Endothelial cell of umbilical vein (primary cell): ENCODE data around the gene BORCS6. TPM values are rescaled to one million over a fixed set of nuclear protein-coding genes. Genes with fewer than 3 reads are reported as not detected.

Experiments used
- BruUV-seq: library from RNA; stranded (reverse); fragments of 400-500 nt; replicated peaks from 2 replicates; lab custom pipeline; 2021; lab: Mats Ljungman, UMichigan
- CTCF ChIA-PET: fragments of 300-600, 350-600 bp; sonication (Branson Sonifier 250); formaldehyde crosslinking; loops from one replicate; lab custom pipeline; 2021; ENCODE audit warnings: antibody characterized with exemption, inconsistent platforms; lab: Charles Lee
- POLR2A ChIA-PET: fragments of 300-600, 350-600 bp; sonication (Branson Sonifier 250); formaldehyde crosslinking; loops from one replicate; lab custom pipeline; 2021; ENCODE audit warnings: antibody characterized with exemption, inconsistent platforms; lab: Charles Lee
- DNase-seq: peaks from one replicate; pipeline ENCODE4 v3.0.0-alpha.2; 2011; ENCODE audit warnings: low read depth, low spot score
- FAIRE-seq: peaks from 2 replicates; lab custom pipeline; 2011; peaks lifted over from hg19 to GRCh38; lab: Jason Lieb, UNC
- H2AFZ ChIP-seq: 2 replicates; pipeline ENCODE4 v1.6.0; 2012; ENCODE audit warnings: low read depth, low read length, control low read depth, inconsistent platforms
- H3K27ac ChIP-seq: 2 replicates; pipeline ENCODE4 v1.5.1; 2011; ENCODE audit warnings: low read depth, mild to moderate bottlenecking, control low read depth, low read length, moderate library complexity; ENCODE audit not compliant: insufficient read depth
- H3K27me3 ChIP-seq, 2 experiments: 2 replicates each; pipeline versions ENCODE4 v1.6.0 to v1.6.1; 2011; ENCODE audit warnings: low read length in 2 of 2, mixed read lengths in 1 of 2; ENCODE audit not compliant: control insufficient read depth in 2 of 2, insufficient read depth in 2 of 2
- H3K36me3 ChIP-seq, 2 experiments: 2 replicates in 1 of 2; 3 replicates in 1 of 2; pipeline ENCODE4 v1.5.1; 2011; ENCODE audit warnings: low read length in 2 of 2, mild to moderate bottlenecking in 1 of 2, moderate library complexity in 1 of 2; ENCODE audit not compliant: control insufficient read depth in 2 of 2, insufficient read depth in 2 of 2; ENCODE audit errors: extremely low read depth in 1 of 2
- H3K4me1 ChIP-seq: 3 replicates; pipeline ENCODE4 v1.5.1; 2011; ENCODE audit warnings: mild to moderate bottlenecking, low read length; ENCODE audit not compliant: control insufficient read depth, insufficient read depth; ENCODE audit errors: extremely low read depth
- H3K4me2 ChIP-seq: 2 replicates; pipeline ENCODE4 v1.6.1; 2011; ENCODE audit warnings: low read length, control low read depth, mixed read lengths; ENCODE audit not compliant: insufficient read depth
- H3K4me3 ChIP-seq, 3 experiments: fragments of 200-600 bp in 1 of 3; sonication (generic), shearing (Covaris generic) in 1 of 3; replicated peaks in 1 of 3; 2 replicates each; pipeline ENCODE4 v1.5.1; 2011 to 2016; ENCODE audit warnings: control low read depth in 3 of 3, low read length in 3 of 3, mild to moderate bottlenecking in 2 of 3, inconsistent platforms in 1 of 3, low read depth in 1 of 3, moderate library complexity in 1 of 3; ENCODE audit not compliant: insufficient read depth in 1 of 3
- H3K79me2 ChIP-seq: 2 replicates; pipeline ENCODE4 v1.6.0; 2012; ENCODE audit warnings: low read length, inconsistent platforms; ENCODE audit not compliant: control insufficient read depth, insufficient read depth
- H3K9ac ChIP-seq: replicated peaks from 2 replicates; pipeline ENCODE3; 2011; ENCODE audit warnings: low read length, control low read depth; ENCODE audit not compliant: insufficient read depth; ENCODE audit errors: extremely low read depth
- H3K9me1 ChIP-seq: replicated peaks from 3 replicates; pipeline ENCODE4 v1.6.0; 2011; ENCODE audit warnings: mild to moderate bottlenecking, low read length; ENCODE audit not compliant: control insufficient read depth, insufficient read depth; ENCODE audit errors: extremely low read depth
- H3K9me3 ChIP-seq: replicated peaks from 2 replicates; pipeline ENCODE4 v1.5.1; 2012; ENCODE audit warnings: low read length, inconsistent platforms; ENCODE audit not compliant: control insufficient read depth, insufficient read depth
- H4K20me1 ChIP-seq: replicated peaks from 2 replicates; pipeline ENCODE3; 2011; ENCODE audit warnings: mild to moderate bottlenecking, low read length; ENCODE audit not compliant: control insufficient read depth, insufficient read depth; ENCODE audit errors: extremely low read depth
- CTCF ChIP-seq, 2 donors: IDR thresholded peaks; 1 replicate in 1 of 2; 2 replicates in 1 of 2; pipeline ENCODE4 v1.5.1; 2011; ENCODE audit warnings: low read length in 2 of 2, mild to moderate bottlenecking in 2 of 2, moderate library complexity in 2 of 2, control low read depth in 1 of 2, inconsistent platforms in 1 of 2, low read depth in 1 of 2; ENCODE audit not compliant: insufficient read depth in 1 of 2; ENCODE audit errors: extremely low read depth in 1 of 2
- EZH2 ChIP-seq: IDR thresholded peaks from 2 replicates; pipeline ENCODE4 v1.6.1; 2012; ENCODE audit warnings: borderline replicate concordance, low read depth, mild to moderate bottlenecking, moderate library complexity, low read length, inconsistent platforms; ENCODE audit not compliant: severe bottlenecking
- FOS ChIP-seq: IDR thresholded peaks from 2 replicates; pipeline ENCODE4 v1.6.1; 2011; ENCODE audit warnings: mild to moderate bottlenecking, low read length, moderate library complexity, borderline replicate concordance; ENCODE audit not compliant: insufficient read depth
- GATA2 ChIP-seq: IDR thresholded peaks from 2 replicates; pipeline ENCODE4 v1.7.0; 2011; ENCODE audit warnings: low read depth, mild to moderate bottlenecking, moderate library complexity, mixed read lengths, low read length; ENCODE audit not compliant: insufficient read length, insufficient read depth
- JUN ChIP-seq: IDR thresholded peaks from 2 replicates; pipeline ENCODE4 v1.6.1; 2011; ENCODE audit warnings: borderline replicate concordance, low read depth; ENCODE audit not compliant: insufficient read length, insufficient read depth
- MYC ChIP-seq: IDR thresholded peaks from one replicate; pipeline ENCODE4 v1.6.1; 2011; ENCODE audit warnings: mild to moderate bottlenecking, low read depth, low read length
- POLR2A ChIP-seq: IDR thresholded peaks from 2 replicates; pipeline ENCODE4 v1.6.1; 2012; ENCODE audit warnings: low read depth, mild to moderate bottlenecking, control low read depth, low read length
- POLR2AphosphoS5 ChIP-seq: IDR thresholded peaks from 2 replicates; pipeline ENCODE4 v1.6.1; 2012; ENCODE audit warnings: low read depth, mild to moderate bottlenecking, control low read depth, low read length, moderate library complexity; ENCODE audit not compliant: insufficient read depth
- dilution Hi-C: fragments of 300-500 bp; cut with MboI; formaldehyde crosslinking; loops from one replicate; pipeline ENCODE4 v1.15.0; 2019; ENCODE audit warnings: low sequenced_read_pairs; ENCODE audit not compliant: extremely low pct_ligation_motif_present
- intact Hi-C: fragments of 100-400 bp; cut with micrococcal nuclease; formaldehyde crosslinking; loops from one replicate; pipeline ENCODE4 v1.10.0; 2022
- polyA plus RNA-seq, 4 experiments: library from polyadenylated mRNA; depleted of rRNA in 3 of 4; stranded (reverse) in 3 of 4; unstranded in 1 of 4; fragments of >200 nt; gene quantifications; 2 replicates each; pipeline versions ENCODE4 v1.2.1 to v1.2.3, GENCODE V29; 2011 to 2012; ENCODE audit warnings: missing spikeins in 1 of 4
- total RNA-seq: library from RNA; stranded (reverse); gene quantifications from 2 replicates; pipeline ENCODE4 v1.2.3, GENCODE V29; 2021
- TF ChIP-seq, protein P1 (sequence below): IDR thresholded peaks from 2 replicates; pipeline ENCODE4 v1.6.1; 2011; ENCODE audit not compliant: insufficient read depth, insufficient read length

BORCS6 gene
- total and polyA plus RNA-seq, 2 donors (not counting 3 experiments of a cell fraction or from before 2014, with no cell fraction given) = 8.0 to 9.0 TPM

GRCh38 chr17:8173871-8174322 is 16.1 kb downstream of the BORCS6 start:
- peaks cover 23% of the 10 kb centered on the region for H3K4me1 ChIP-seq
- no peaks in the 10 kb centered on the region for H3K27me3 ChIP-seq
- H3K9ac ChIP-seq = peak overlapping the region; percentile 97
- dilution Hi-C loops = no loop called here
- TF ChIP-seq CTCF (IDR thresholded peaks at IDR 0.05; ENCODE audit: extremely low read depth in 1 of 2, insufficient read depth in 1 of 2, low read depth in 1 of 2, low read length in 2 of 2) (no peak), FOS (no peak), POLR2A (no peak), EZH2 (no peak), JUN (no peak), GATA2 (no peak), MYC (no peak), POLR2AphosphoS5 (no peak)
- TF ChIP-seq, protein P1, sequence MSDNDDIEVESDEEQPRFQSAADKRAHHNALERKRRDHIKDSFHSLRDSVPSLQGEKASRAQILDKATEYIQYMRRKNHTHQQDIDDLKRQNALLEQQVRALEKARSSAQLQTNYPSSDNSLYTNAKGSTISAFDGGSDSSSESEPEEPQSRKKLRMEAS = no peak
- ChIA-PET POLR2A (interaction anchor here (1.0 to 1.9 kb wide), 27 partner anchors 9 to 187 kb away, joined by 3 to 33 read pairs (median 8); partner anchors contain the start of genes ALOXE3, BORCS6, CTC1 and HES7), CTCF (interaction anchor here (0.9 to 1.4 kb wide), 8 partner anchors 9 to 81 kb away, joined by 3 to 10 read pairs (median 4); partner anchors contain the start of gene BORCS6)
- peak overlapping the region; percentile 95 for H3K27ac ChIP-seq
- no peaks in the 10 kb centered on the region for H3K9me1 ChIP-seq
- peak overlapping the region; percentile 80 for H2AFZ ChIP-seq
- H3K36me3 ChIP-seq = no peaks in the 10 kb centered on the region
- DNase-seq (no peak), FAIRE-seq (no peak)
- intact Hi-C loops = loop anchor here (1.0 to 2.0 kb wide), 4 partner anchors 11 to 36 kb away; no protein-coding TSS in a partner anchor
- peak overlapping the region; percentile 87 for H3K4me2 ChIP-seq
- H3K79me2 ChIP-seq = no peaks in the 10 kb centered on the region
- H3K4me3 ChIP-seq = peak overlapping the region; percentile 5 to 68 (median 28)
- H4K20me1 ChIP-seq = no peaks in the 10 kb centered on the region
- no peaks in the 10 kb centered on the region for H3K9me3 ChIP-seq
- no TSS peak for BruUV-seq
